Peyer's patch (tissue), 4 donors: Measurements from ENCODE around the gene CLCN2. TPM values are rescaled to one million over a fixed set of nuclear protein-coding genes. Genes with fewer than 3 reads are reported as not detected.

Experiments
- DNase-seq, 3 donors: peaks; one replicate each; pipeline ENCODE4 v3.0.0-alpha.2; 2017 to 2019
- H3K27ac ChIP-seq, 4 donors: fragments of 200-600 bp; sonication (generic); one replicate each; pipeline ENCODE4 v1.5.1; 2016 to 2019
- H3K27me3 ChIP-seq, 2 donors: fragments of 200-600 bp; sonication (generic); one replicate each; pipeline ENCODE4 v1.5.1; 2019
- H3K36me3 ChIP-seq, 3 donors: fragments of 200-600 bp; sonication (generic); one replicate each; pipeline ENCODE4 v1.5.1; 2016 to 2019
- H3K4me1 ChIP-seq, 4 donors: fragments of 200-600 bp; sonication (generic); one replicate each; pipeline ENCODE4 v1.5.1; 2016 to 2019
- H3K4me3 ChIP-seq, 4 donors: fragments of 200-600 bp; sonication (generic); 1 replicate in 3 of 4; 2 replicates in 1 of 4; pipeline ENCODE4 v1.5.1; 2016 to 2019; ENCODE audit warnings: mild to moderate bottlenecking in 1 of 4
- H3K9me3 ChIP-seq, 4 donors: fragments of 200-600 bp; sonication (generic); one replicate each; pipeline ENCODE4 v1.5.1; 2016 to 2019; ENCODE audit warnings: mild to moderate bottlenecking in 1 of 4
- CTCF ChIP-seq, 6 experiments: fragments of 450-650 bp in 4 of 6; fragments of 200-600 bp in 2 of 6; sonication (generic) in 1 of 6; IDR thresholded peaks; one replicate each; pipeline ENCODE4 v1.5.1; 2017 to 2019; ENCODE audit warnings: antibody characterized with exemption in 6 of 6, mild to moderate bottlenecking in 3 of 6, moderate library complexity in 1 of 6
- POLR2A ChIP-seq, 2 donors: fragments of 450-650 bp; IDR thresholded peaks; one replicate each; pipeline ENCODE4 v1.5.1; 2017; ENCODE audit warnings: antibody characterized with exemption in 2 of 2, mild to moderate bottlenecking in 2 of 2, moderate library complexity in 2 of 2
- total RNA-seq, 4 donors: library from RNA; depleted of rRNA; stranded (reverse); fragments of >200 nt; gene quantifications; one replicate each; pipeline ENCODE4 v1.1.0, GENCODE V29; 2016

Gene CLCN2
- total RNA-seq, 4 donors from 2014 or later: 11.6 to 87.8 (median 63.8) TPM

GRCh38 chr3:184305577-184305976, 55.8 kb downstream of the CLCN2 start:
- no peak for DNase-seq
- no peaks in the 10 kb centered on the region for H3K9me3 ChIP-seq
- peaks cover 0 to 94% (median 0%) of the 10 kb centered on the region in 3 donors for H3K36me3 ChIP-seq
- TF ChIP-seq POLR2A (IDR thresholded peaks at IDR 0.05): no peak
- peak in 3 of 6 experiments; percentile 5 to 45 (median 43) for TF ChIP-seq CTCF (IDR thresholded peaks at IDR 0.05)
- no peak overlapping the region for H3K27ac ChIP-seq
- H3K4me3 ChIP-seq: no peak overlapping the region
- peaks cover 0 to 12% (median 0%) of the 10 kb centered on the region in 4 donors for H3K4me1 ChIP-seq
- H3K27me3 ChIP-seq: no peaks in the 10 kb centered on the region

- H3K4me1 ChIP-seq: peaks cover 0 to 15% (median 4%) of the 10 kb centered on the region in 4 donors
- H3K36me3 ChIP-seq: peaks cover 0 to 49% (median 0%) of the 10 kb centered on the region in 3 donors
- H3K4me3 ChIP-seq: peak overlapping the region in 2 of 4 donors; percentile 84 to 95
- H3K27ac ChIP-seq: no peak overlapping the region
- H3K27me3 ChIP-seq: no peaks in the 10 kb centered on the region
- H3K9me3 ChIP-seq: no peaks in the 10 kb centered on the region
- TF ChIP-seq POLR2A (IDR thresholded peaks at IDR 0.05) (no peak), CTCF (IDR thresholded peaks at IDR 0.05) (no peak)
- DNase-seq: no peak
Measured at GRCh38 chr3:184300378-184300720, 61.1 kb downstream of the CLCN2 start.

GRCh38 chr3:184299488-184300377, 61.7 kb downstream of the CLCN2 start:
- H3K27me3 ChIP-seq: no peaks in the 10 kb centered on the region
- peak overlapping the region; percentile 62 to 85 (median 84) for H3K27ac ChIP-seq
- H3K36me3 ChIP-seq: peaks cover 0 to 43% (median 0%) of the 10 kb centered on the region in 3 donors
- DNase-seq: no peak
- peaks cover 0 to 15% (median 4%) of the 10 kb centered on the region in 4 donors for H3K4me1 ChIP-seq
- TF ChIP-seq CTCF (IDR thresholded peaks at IDR 0.05) (no peak), POLR2A (IDR thresholded peaks at IDR 0.05) (no peak)
- H3K9me3 ChIP-seq: no peaks in the 10 kb centered on the region
- H3K4me3 ChIP-seq: peak overlapping the region; percentile 76 to 95 (median 82)

- DNase-seq: peak; percentile 98 to 99 (median 99)
- Histone ChIP-seq H3K4me3 (peak within 1 kb of the TSS; percentile 76 to 95 (median 82)), H3K9me3 (no peaks in the 10 kb centered on the region), H3K36me3 (peaks cover 0 to 35% (median 0%) of the 10 kb centered on the region in 3 donors), H3K27me3 (no peaks in the 10 kb centered on the region), H3K4me1 (peaks cover 0 to 15% (median 4%) of the 10 kb centered on the region in 4 donors), H3K27ac (peak within 1 kb of the TSS; percentile 79 to 85 (median 84))
- TF ChIP-seq POLR2A (IDR thresholded peaks at IDR 0.05): peak; percentile 71 to 77
- peak in 1 of 6 experiments; percentile 4 for TF ChIP-seq CTCF (IDR thresholded peaks at IDR 0.05)
Measured at GRCh38 chr3:184298759-184299487, 62.5 kb downstream of the CLCN2 start, which contains the start of gene PSMD2. Gene PSMD2 (plus strand): TSS chr3:184299241. CDS start chr3:184299267, 26 bp downstream.

- no peaks in the 10 kb centered on the region for H3K9me3 ChIP-seq
- H3K27ac ChIP-seq: no peak overlapping the region
- peaks cover 0 to 15% (median 4%) of the 10 kb centered on the region in 4 donors for H3K4me1 ChIP-seq
- H3K4me3 ChIP-seq: no peak overlapping the region
- no peak for TF ChIP-seq CTCF (IDR thresholded peaks at IDR 0.05)
- TF ChIP-seq POLR2A (IDR thresholded peaks at IDR 0.05): no peak
- H3K27me3 ChIP-seq: no peaks in the 10 kb centered on the region
- no peak for DNase-seq
- peaks cover 0 to 11% (median 0%) of the 10 kb centered on the region in 3 donors for H3K36me3 ChIP-seq
Measured at GRCh38 chr3:184296616-184297015, 64.8 kb downstream of the CLCN2 start.
